ENCODE data around the gene IER5L. TPM values are rescaled to one million over a fixed set of nuclear protein-coding genes. Genes with fewer than 3 reads are reported as not detected.

The IER5L gene
- total and polyA plus RNA-seq, 4 donors: 12.6 to 31.5 (median 24.1) TPM

- DNase-seq: peak; percentile 25 to 68 (median 64)
- WGBS, 2 donors: 53 to 75% methylated on average over 21 of the region's 21 CpGs
- Histone ChIP-seq H3K4me3 (no peak overlapping the region), H3K4me1 (ENCODE audit: control insufficient read depth in 5 of 5, insufficient read depth in 5 of 5, low read length in 5 of 5) (peaks cover 7 to 54% (median 23%) of the 10 kb centered on the region in 5 donors), H3K9ac (ENCODE audit: insufficient read depth in 1 of 2, low read length in 2 of 2) (peak overlapping the region in 1 of 2 donors; percentile 15), H3K36me3 (ENCODE audit: control insufficient read depth in 4 of 4, insufficient read depth in 4 of 4, low read length in 4 of 4) (peaks cover 9 to 29% (median 18%) of the 10 kb centered on the region in 4 donors), H3K27ac (ENCODE audit: low read depth in 1 of 2, low read length in 1 of 2) (peak overlapping the region; percentile 100), H3K27me3 (ENCODE audit: control insufficient read depth in 3 of 3, insufficient read depth in 3 of 3, low read length in 2 of 3) (no peaks in the 10 kb centered on the region), H3K9me3 (ENCODE audit: control insufficient read depth in 4 of 4, insufficient read depth in 3 of 4, low read length in 3 of 4) (no peaks in the 10 kb centered on the region)
- ATAC-seq (ENCODE audit: insufficient read depth, low FRiP score): no peak
- no peak for TF ChIP-seq CTCF (IDR thresholded peaks at IDR 0.05; ENCODE audit: control extremely low read depth, extremely low read depth)
These were observed 39.4 kb downstream of the IER5L start for GRCh38 chr9:129138476-129139232.

- no peak for TF ChIP-seq CTCF (IDR thresholded peaks at IDR 0.05; ENCODE audit: control extremely low read depth, extremely low read depth)
- ATAC-seq (ENCODE audit: insufficient read depth, low FRiP score): no peak
- 87 to 92% methylated on average over 9 of the region's 9 CpGs for WGBS, 2 donors
- Histone ChIP-seq H3K4me3 (no peak overlapping the region), H3K4me1 (ENCODE audit: control insufficient read depth in 5 of 5, insufficient read depth in 5 of 5, low read length in 5 of 5) (peaks cover 7 to 49% (median 19%) of the 10 kb centered on the region in 5 donors), H3K9ac (ENCODE audit: insufficient read depth in 1 of 2, low read length in 2 of 2) (peak overlapping the region in 1 of 2 donors; percentile 15), H3K27ac (ENCODE audit: low read depth in 1 of 2, low read length in 1 of 2) (peak overlapping the region; percentile 100), H3K36me3 (ENCODE audit: control insufficient read depth in 4 of 4, insufficient read depth in 4 of 4, low read length in 4 of 4) (peaks cover 9 to 34% (median 19%) of the 10 kb centered on the region in 4 donors), H3K9me3 (ENCODE audit: control insufficient read depth in 4 of 4, insufficient read depth in 3 of 4, low read length in 3 of 4) (no peaks in the 10 kb centered on the region), H3K27me3 (ENCODE audit: control insufficient read depth in 3 of 3, insufficient read depth in 3 of 3, low read length in 2 of 3) (no peaks in the 10 kb centered on the region)
- DNase-seq: no peak
These were observed 40.0 kb downstream of the IER5L start for GRCh38 chr9:129138144-129138462.

GRCh38 chr9:129137292-129138143, 40.5 kb downstream of the IER5L start:
- Histone ChIP-seq H3K27ac (ENCODE audit: low read depth in 1 of 2, low read length in 1 of 2) (peak overlapping the region; percentile 100), H3K27me3 (ENCODE audit: control insufficient read depth in 3 of 3, insufficient read depth in 3 of 3, low read length in 2 of 3) (no peaks in the 10 kb centered on the region), H3K4me3 (no peak overlapping the region), H3K9ac (ENCODE audit: insufficient read depth in 1 of 2, low read length in 2 of 2) (no peak overlapping the region), H3K9me3 (ENCODE audit: control insufficient read depth in 4 of 4, insufficient read depth in 3 of 4, low read length in 3 of 4) (no peaks in the 10 kb centered on the region), H3K4me1 (ENCODE audit: control insufficient read depth in 5 of 5, insufficient read depth in 5 of 5, low read length in 5 of 5) (peaks cover 7 to 43% (median 16%) of the 10 kb centered on the region in 5 donors), H3K36me3 (ENCODE audit: control insufficient read depth in 4 of 4, insufficient read depth in 4 of 4, low read length in 4 of 4) (peaks cover 9 to 35% (median 18%) of the 10 kb centered on the region in 4 donors)
- DNase-seq: no peak
- TF ChIP-seq CTCF (IDR thresholded peaks at IDR 0.05; ENCODE audit: control extremely low read depth, extremely low read depth): no peak
- WGBS, 2 donors: 87 to 92% methylated on average over 19 of the region's 19 CpGs
- no peak for ATAC-seq (ENCODE audit: insufficient read depth, low FRiP score)
